WTC11 (cell line): ENCODE measurements around the gene TCF7L1. TPM values are rescaled to one million over a fixed set of nuclear protein-coding genes. Genes with fewer than 3 reads are reported as not detected.
A peak's percentile ranks its signal among the peaks of the same experiment; 100 is the strongest.

ENCODE experiments used
- ATAC-seq: fragments of 200-7000 bp; cut with Tn5 transposase; 2 replicates; pipeline ENCODE4 v1.10.0; 2021; ENCODE audit warnings: mild to moderate bottlenecking, moderate library complexity
- CTCF ChIA-PET: fragments of 300-600 bp; sonication (Branson Sonifier 250); formaldehyde crosslinking; loops from one replicate; lab custom pipeline; 2021; ENCODE audit warnings: antibody characterized with exemption; lab: Charles Lee
- POLR2A ChIA-PET: fragments of 350-600 bp; sonication (Branson Sonifier 250); formaldehyde crosslinking; loops from one replicate; lab custom pipeline; 2021; ENCODE audit warnings: antibody characterized with exemption; lab: Charles Lee
- DNase-seq: peaks from one replicate; pipeline ENCODE4 v3.0.0; 2021; ENCODE audit warnings: low spot score
- H3K27ac Mint-ChIP-seq: 2 replicates; pipeline ENCODE4 v1.8.0; 2021; ENCODE audit warnings: mixed read lengths
- H3K27me3 Mint-ChIP-seq: 2 replicates; pipeline ENCODE4 v1.8.0; 2021; ENCODE audit warnings: low read depth, mild to moderate bottlenecking, moderate library complexity, mixed read lengths
- H3K36me3 Mint-ChIP-seq: 2 replicates; pipeline ENCODE4 v1.8.0; 2021; ENCODE audit warnings: mixed read lengths
- H3K4me1 Mint-ChIP-seq: 2 replicates; pipeline ENCODE4 v1.8.0; 2022; ENCODE audit warnings: mixed read lengths
- H3K4me3 Mint-ChIP-seq: 2 replicates; pipeline ENCODE4 v1.8.0; 2021; ENCODE audit warnings: mild to moderate bottlenecking, moderate library complexity, mixed read lengths
- H3K9me3 Mint-ChIP-seq: 2 replicates; pipeline ENCODE4 v1.8.0; 2021; ENCODE audit warnings: mixed read lengths
- AFF4 ChIP-seq: sonication (generic); formaldehyde crosslinking; IDR thresholded peaks from 2 replicates; pipeline ENCODE4 v1.8.1; 2023; ENCODE audit warnings: mild to moderate bottlenecking, missing genetic modification reagents, borderline replicate concordance
- CBFB ChIP-seq: sonication (generic); formaldehyde crosslinking; IDR thresholded peaks from 2 replicates; pipeline ENCODE4 v1.8.1; 2022; ENCODE audit warnings: mild to moderate bottlenecking, low read depth, missing genetic modification reagents
- CTCF ChIP-seq: fragments of 200-600 bp; IDR thresholded peaks from 2 replicates; pipeline ENCODE4 v1.8.0; 2022; ENCODE audit warnings: antibody characterized with exemption
- E2F1 ChIP-seq: sonication (generic); formaldehyde crosslinking; IDR thresholded peaks from 2 replicates; pipeline ENCODE4 v1.8.0; 2022; ENCODE audit warnings: mild to moderate bottlenecking, missing genetic modification reagents
- E2F5 ChIP-seq: sonication (generic); formaldehyde crosslinking; IDR thresholded peaks from 2 replicates; pipeline ENCODE4 v1.8.1; 2022; ENCODE audit warnings: mild to moderate bottlenecking, moderate library complexity, missing genetic modification reagents
- ESRRA ChIP-seq: sonication (generic); formaldehyde crosslinking; IDR thresholded peaks from 2 replicates; pipeline ENCODE4 v1.8.1; 2022; ENCODE audit warnings: mild to moderate bottlenecking, missing genetic modification reagents, borderline replicate concordance
- FOXP1 ChIP-seq: sonication (generic); formaldehyde crosslinking; IDR thresholded peaks from 2 replicates; pipeline ENCODE4 v1.8.0; 2022; ENCODE audit warnings: missing genetic modification reagents, mild to moderate bottlenecking, moderate library complexity, borderline replicate concordance
- FOXP4 ChIP-seq: sonication (generic); formaldehyde crosslinking; IDR thresholded peaks from 2 replicates; pipeline ENCODE4 v1.8.0; 2022; ENCODE audit warnings: mild to moderate bottlenecking, missing genetic modification reagents
- GRHL2 ChIP-seq: fragments of 250-450 bp; sonication (Bioruptor Pico); IDR thresholded peaks from 2 replicates; pipeline ENCODE4 v1.8.0; 2022; ENCODE audit warnings: mild to moderate bottlenecking, moderate library complexity; ENCODE audit not compliant: insufficient replicate concordance, severe bottlenecking
- HMGA2 ChIP-seq: fragments of 250-450 bp; sonication (Bioruptor Pico); IDR thresholded peaks from 2 replicates; pipeline ENCODE4 v1.4.0; 2021; ENCODE audit warnings: mild to moderate bottlenecking, moderate library complexity
- JUN ChIP-seq: sonication (generic); formaldehyde crosslinking; IDR thresholded peaks from 2 replicates; pipeline ENCODE4 v1.8.0; 2023; ENCODE audit warnings: mild to moderate bottlenecking, missing genetic modification reagents
- KAT7 ChIP-seq: sonication (generic); formaldehyde crosslinking; IDR thresholded peaks from 2 replicates; pipeline ENCODE4 v1.8.1; 2023; ENCODE audit warnings: missing genetic modification reagents, mild to moderate bottlenecking, borderline replicate concordance
- MLX ChIP-seq: sonication (generic); formaldehyde crosslinking; IDR thresholded peaks from 2 replicates; pipeline ENCODE4 v1.8.1; 2023; ENCODE audit warnings: mild to moderate bottlenecking, missing genetic modification reagents, moderate library complexity
- MXD4 ChIP-seq: fragments of 250-450 bp; sonication (Bioruptor Pico); IDR thresholded peaks from 2 replicates; pipeline ENCODE4 v1.8.0; 2021; ENCODE audit warnings: mild to moderate bottlenecking, moderate library complexity, borderline replicate concordance
- MYBL2 ChIP-seq: sonication (generic); formaldehyde crosslinking; IDR thresholded peaks from 2 replicates; pipeline ENCODE4 v1.8.1; 2023; ENCODE audit warnings: mild to moderate bottlenecking, moderate library complexity, missing genetic modification reagents
- PRRX2 ChIP-seq: fragments of 250-450 bp; sonication (Bioruptor Pico); IDR thresholded peaks from 2 replicates; pipeline ENCODE4 v1.8.0; 2021; ENCODE audit warnings: mild to moderate bottlenecking
- SOX15 ChIP-seq: fragments of 250-450 bp; sonication (Bioruptor Pico); IDR thresholded peaks from 2 replicates; pipeline ENCODE4 v1.9.0; 2021; ENCODE audit warnings: mild to moderate bottlenecking
- TEAD1 ChIP-seq: sonication (generic); formaldehyde crosslinking; IDR thresholded peaks from 2 replicates; pipeline ENCODE4 v1.8.0; 2022; ENCODE audit warnings: mild to moderate bottlenecking, missing genetic modification reagents
- TP53 ChIP-seq: sonication (generic); formaldehyde crosslinking; IDR thresholded peaks from 2 replicates; pipeline ENCODE4 v1.8.1; 2023; ENCODE audit warnings: mild to moderate bottlenecking, missing genetic modification reagents
- USF1 ChIP-seq: sonication (generic); formaldehyde crosslinking; IDR thresholded peaks from 2 replicates; pipeline ENCODE4 v1.8.0; 2022; ENCODE audit warnings: mild to moderate bottlenecking, missing genetic modification reagents
- ZBTB21 ChIP-seq: sonication (generic); formaldehyde crosslinking; IDR thresholded peaks from 2 replicates; pipeline ENCODE4 v1.8.1; 2023; ENCODE audit warnings: mild to moderate bottlenecking, missing genetic modification reagents, borderline replicate concordance
- ZNF416 ChIP-seq: fragments of 250-450 bp; sonication (Bioruptor Pico); IDR thresholded peaks from 2 replicates; pipeline ENCODE4 v1.9.0; 2021; ENCODE audit warnings: mild to moderate bottlenecking, inconsistent platforms
- ZNF671 ChIP-seq: fragments of 250-450 bp; sonication (Bioruptor Pico); IDR thresholded peaks from 2 replicates; pipeline ENCODE4 v1.8.0; 2021; ENCODE audit warnings: mild to moderate bottlenecking
- total RNA-seq: library from RNA; stranded (reverse); gene quantifications from 3 replicates; pipeline ENCODE4 v1.2.3, GENCODE V29; 2021

TCF7L1 gene
- total RNA-seq, 1 experiment from 2014 or later: 104 TPM

GRCh38 chr2:85185431-85185940, 52.3 kb downstream of the TCF7L1 start:
- TF ChIP-seq JUN (CRISPR knock-in tag) (no peak), PRRX2 (CRISPR knock-in tag) (no peak), USF1 (no peak), SOX15 (CRISPR knock-in tag) (no peak), ZNF671 (CRISPR knock-in tag) (no peak), E2F5 (CRISPR knock-in tag) (no peak), HMGA2 (CRISPR knock-in tag) (no peak), TP53 (CRISPR knock-in tag) (no peak), KAT7 (CRISPR knock-in tag) (no peak), ESRRA (CRISPR knock-in tag) (no peak), MXD4 (CRISPR knock-in tag) (no peak), MLX (no peak), CBFB (no peak), FOXP1 (no peak), AFF4 (no peak), FOXP4 (CRISPR knock-in tag) (no peak)
- ChIA-PET CTCF (interaction anchor here (0.6 to 4.5 kb wide), 45 partner anchors 9 to 586 kb away, joined by 3 to 28 read pairs (median 6); partner anchors contain the start of gene TCF7L1), POLR2A (interaction anchor here (0.9 kb wide), 1 partner anchor 13 kb away, joined by 4 read pairs; no protein-coding TSS in a partner anchor)
- ATAC-seq (peak; percentile 4; the same call in 1 of the 2 replicates), DNase-seq (no peak)
- Mint-ChIP-seq H3K9me3 (0 out of 2 replicates have a peak, but pooled peaks cover 3% of the 10 kb centered on the region), H3K4me1 (peaks cover 86% of the 10 kb centered on the region), H3K27me3 (no peaks in the 10 kb centered on the region), H3K36me3 (peaks cover 12% of the 10 kb centered on the region), H3K27ac (peak overlapping the region; percentile 87), H3K4me3 (no peak overlapping the region)

- H3K9me3 Mint-ChIP-seq: 0 out of 2 replicates have a peak, but pooled peaks cover 3% of the 10 kb centered on the region
- peaks cover 79% of the 10 kb centered on the region for H3K4me1 Mint-ChIP-seq
- DNase-seq: no peak
- ATAC-seq: no peak
- peak overlapping the region; percentile 11; the same call in 1 of the 2 replicates for H3K27ac Mint-ChIP-seq
- no peak overlapping the region for H3K4me3 Mint-ChIP-seq
- H3K27me3 Mint-ChIP-seq: no peaks in the 10 kb centered on the region
- ChIA-PET CTCF (interaction anchor here (1.2 to 4.5 kb wide), 5 partner anchors 12 to 120 kb away, joined by 6 to 28 read pairs (median 20); no protein-coding TSS in a partner anchor), POLR2A (no interaction called here)
- H3K36me3 Mint-ChIP-seq: peaks cover 14% of the 10 kb centered on the region
- no peak for TF ChIP-seq CTCF
- TF ChIP-seq E2F1 (CRISPR knock-in tag): no peak
- TF ChIP-seq MYBL2 (CRISPR knock-in tag): no peak
- TF ChIP-seq TEAD1 (CRISPR knock-in tag): no peak
- no peak for TF ChIP-seq FOXP4 (CRISPR knock-in tag)
- no peak for TF ChIP-seq ZNF416 (CRISPR knock-in tag)
- TF ChIP-seq ZBTB21 (CRISPR knock-in tag): no peak
- no peak for TF ChIP-seq TP53 (CRISPR knock-in tag)
- TF ChIP-seq GRHL2 (CRISPR knock-in tag): no peak
These were observed 53.9 kb downstream of the TCF7L1 start for GRCh38 chr2:85187069-85187468.
